GM23338 (cell line): ENCODE data around the gene SLC19A1.

Source experiments
- CREB1 ChIP-seq: fragments of 250-450 bp; sonication (Bioruptor Pico); IDR thresholded peaks from 2 replicates; pipeline ENCODE4 v1.5.0; 2020; ENCODE audit warnings: low read depth, mild to moderate bottlenecking, moderate library complexity
- EZH2 ChIP-seq: fragments of 200-600 bp; sonication (generic); IDR thresholded peaks from one replicate; pipeline ENCODE4 v1.8.0; 2017; ENCODE audit warnings: antibody characterized with exemption, mild to moderate bottlenecking, low read depth; ENCODE audit not compliant: unreplicated experiment
- EZH2phosphoT487 ChIP-seq: fragments of 200-600 bp; sonication (generic); IDR thresholded peaks from one replicate; pipeline ENCODE4 v1.8.1; 2018; ENCODE audit warnings: antibody characterized with exemption; ENCODE audit not compliant: unreplicated experiment
- JUNB ChIP-seq: IDR thresholded peaks from one replicate; pipeline ENCODE4 v1.6.1; 2016; ENCODE audit warnings: antibody characterized with exemption; ENCODE audit not compliant: unreplicated experiment
- NANOG ChIP-seq: IDR thresholded peaks from 2 replicates; pipeline ENCODE4 v1.6.1; 2016; ENCODE audit warnings: antibody characterized with exemption, borderline replicate concordance
- POLR2AphosphoS5 ChIP-seq: IDR thresholded peaks from 2 replicates; pipeline ENCODE4 v1.6.1; 2016; ENCODE audit warnings: antibody characterized with exemption, low read depth
- STAT1 ChIP-seq: IDR thresholded peaks from one replicate; pipeline ENCODE4 v1.6.1; 2016; ENCODE audit warnings: antibody characterized with exemption; ENCODE audit not compliant: unreplicated experiment
- TF ChIP-seq, protein P1 (sequence below), 2 experiments: fragments of 200-600 bp in 1 of 2; sonication (generic) in 1 of 2; conservative IDR thresholded peaks; 2 replicates each; pipeline versions ENCODE4 v1.5.1 to v1.6.1; 2016 to 2017; ENCODE audit warnings: antibody characterized with exemption in 2 of 2, low read depth in 2 of 2, mild to moderate bottlenecking in 2 of 2, moderate library complexity in 1 of 2
- TF ChIP-seq, protein P2 (sequence below): IDR thresholded peaks from one replicate; pipeline ENCODE4 v1.6.1; 2018; ENCODE audit warnings: antibody characterized with exemption; ENCODE audit not compliant: unreplicated experiment

DNA sequence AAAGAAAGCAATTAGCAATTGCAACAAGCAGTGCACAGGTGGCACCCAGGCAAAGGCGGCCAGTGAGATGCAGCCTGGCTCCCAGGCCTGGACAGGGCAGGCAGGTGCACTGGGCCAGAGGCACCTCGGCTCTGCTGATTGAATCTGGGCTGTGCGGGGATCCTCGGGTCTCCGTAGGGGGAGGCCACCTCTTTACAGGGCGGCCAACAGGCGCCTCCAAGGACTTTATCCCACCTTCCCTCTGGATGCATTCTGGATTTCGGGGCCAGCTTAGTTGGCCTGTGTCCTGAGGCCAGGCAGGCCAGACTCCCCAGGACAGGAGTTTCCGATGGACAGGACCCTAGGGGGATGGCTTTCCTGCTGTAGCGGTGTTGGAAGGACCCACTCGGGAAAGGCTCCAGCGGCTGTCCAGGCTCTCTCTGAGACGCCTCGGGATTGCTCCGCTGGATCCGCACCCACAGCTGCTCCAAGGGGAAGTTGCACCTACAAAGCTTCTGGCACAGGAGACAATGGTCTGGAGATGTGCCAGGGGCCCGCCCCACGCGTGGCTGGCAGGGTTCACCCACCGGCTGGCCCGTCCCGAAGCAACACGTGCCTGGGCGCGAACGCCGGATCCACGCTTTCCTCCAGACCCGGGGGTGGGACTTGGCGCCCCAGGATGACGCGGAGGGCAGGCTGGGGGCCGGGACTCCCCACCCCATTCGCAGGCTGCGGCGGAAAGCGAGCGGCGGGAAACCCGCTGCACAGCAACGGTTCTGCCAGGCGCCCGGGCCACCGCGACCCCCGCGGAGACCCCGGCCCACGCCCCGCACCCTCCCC is 810 bp downstream of the SLC19A1 start:
- TF ChIP-seq, protein P1, sequence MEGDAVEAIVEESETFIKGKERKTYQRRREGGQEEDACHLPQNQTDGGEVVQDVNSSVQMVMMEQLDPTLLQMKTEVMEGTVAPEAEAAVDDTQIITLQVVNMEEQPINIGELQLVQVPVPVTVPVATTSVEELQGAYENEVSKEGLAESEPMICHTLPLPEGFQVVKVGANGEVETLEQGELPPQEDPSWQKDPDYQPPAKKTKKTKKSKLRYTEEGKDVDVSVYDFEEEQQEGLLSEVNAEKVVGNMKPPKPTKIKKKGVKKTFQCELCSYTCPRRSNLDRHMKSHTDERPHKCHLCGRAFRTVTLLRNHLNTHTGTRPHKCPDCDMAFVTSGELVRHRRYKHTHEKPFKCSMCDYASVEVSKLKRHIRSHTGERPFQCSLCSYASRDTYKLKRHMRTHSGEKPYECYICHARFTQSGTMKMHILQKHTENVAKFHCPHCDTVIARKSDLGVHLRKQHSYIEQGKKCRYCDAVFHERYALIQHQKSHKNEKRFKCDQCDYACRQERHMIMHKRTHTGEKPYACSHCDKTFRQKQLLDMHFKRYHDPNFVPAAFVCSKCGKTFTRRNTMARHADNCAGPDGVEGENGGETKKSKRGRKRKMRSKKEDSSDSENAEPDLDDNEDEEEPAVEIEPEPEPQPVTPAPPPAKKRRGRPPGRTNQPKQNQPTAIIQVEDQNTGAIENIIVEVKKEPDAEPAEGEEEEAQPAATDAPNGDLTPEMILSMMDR (conservative IDR thresholded peaks at IDR 0.05; ENCODE audit: low read depth in 2 of 2) = no peak
- TF ChIP-seq JUNB (no peak), CREB1 (peak; percentile 83), EZH2 (no peak), EZH2phosphoT487 (no peak), NANOG (no peak), POLR2AphosphoS5 (no peak), STAT1 (no peak)
- TF ChIP-seq, protein P2, sequence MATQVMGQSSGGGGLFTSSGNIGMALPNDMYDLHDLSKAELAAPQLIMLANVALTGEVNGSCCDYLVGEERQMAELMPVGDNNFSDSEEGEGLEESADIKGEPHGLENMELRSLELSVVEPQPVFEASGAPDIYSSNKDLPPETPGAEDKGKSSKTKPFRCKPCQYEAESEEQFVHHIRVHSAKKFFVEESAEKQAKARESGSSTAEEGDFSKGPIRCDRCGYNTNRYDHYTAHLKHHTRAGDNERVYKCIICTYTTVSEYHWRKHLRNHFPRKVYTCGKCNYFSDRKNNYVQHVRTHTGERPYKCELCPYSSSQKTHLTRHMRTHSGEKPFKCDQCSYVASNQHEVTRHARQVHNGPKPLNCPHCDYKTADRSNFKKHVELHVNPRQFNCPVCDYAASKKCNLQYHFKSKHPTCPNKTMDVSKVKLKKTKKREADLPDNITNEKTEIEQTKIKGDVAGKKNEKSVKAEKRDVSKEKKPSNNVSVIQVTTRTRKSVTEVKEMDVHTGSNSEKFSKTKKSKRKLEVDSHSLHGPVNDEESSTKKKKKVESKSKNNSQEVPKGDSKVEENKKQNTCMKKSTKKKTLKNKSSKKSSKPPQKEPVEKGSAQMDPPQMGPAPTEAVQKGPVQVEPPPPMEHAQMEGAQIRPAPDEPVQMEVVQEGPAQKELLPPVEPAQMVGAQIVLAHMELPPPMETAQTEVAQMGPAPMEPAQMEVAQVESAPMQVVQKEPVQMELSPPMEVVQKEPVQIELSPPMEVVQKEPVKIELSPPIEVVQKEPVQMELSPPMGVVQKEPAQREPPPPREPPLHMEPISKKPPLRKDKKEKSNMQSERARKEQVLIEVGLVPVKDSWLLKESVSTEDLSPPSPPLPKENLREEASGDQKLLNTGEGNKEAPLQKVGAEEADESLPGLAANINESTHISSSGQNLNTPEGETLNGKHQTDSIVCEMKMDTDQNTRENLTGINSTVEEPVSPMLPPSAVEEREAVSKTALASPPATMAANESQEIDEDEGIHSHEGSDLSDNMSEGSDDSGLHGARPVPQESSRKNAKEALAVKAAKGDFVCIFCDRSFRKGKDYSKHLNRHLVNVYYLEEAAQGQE = no peak
